Keratinocyte (primary cell): ENCODE results near the gene GRAMD1A.

Experiments used
- CTCF ChIP-seq, 3 experiments: IDR thresholded peaks in 1 of 3; conservative IDR thresholded peaks in 1 of 3; optimal IDR thresholded peaks in 1 of 3; 2 replicates in 2 of 3; 3 replicates in 1 of 3; pipeline versions ENCODE3 to v1.5.1; 2011; ENCODE audit warnings: low read length in 3 of 3, mild to moderate bottlenecking in 3 of 3, moderate library complexity in 2 of 3, control low read depth in 1 of 3, inconsistent platforms in 1 of 3; ENCODE audit not compliant: insufficient read depth in 2 of 3; ENCODE audit errors: extremely low read depth in 1 of 3
- EZH2 ChIP-seq: IDR thresholded peaks from one replicate; pipeline ENCODE4 v1.6.1; 2012; ENCODE audit warnings: inconsistent platforms, mild to moderate bottlenecking, low read length, moderate library complexity

DNA sequence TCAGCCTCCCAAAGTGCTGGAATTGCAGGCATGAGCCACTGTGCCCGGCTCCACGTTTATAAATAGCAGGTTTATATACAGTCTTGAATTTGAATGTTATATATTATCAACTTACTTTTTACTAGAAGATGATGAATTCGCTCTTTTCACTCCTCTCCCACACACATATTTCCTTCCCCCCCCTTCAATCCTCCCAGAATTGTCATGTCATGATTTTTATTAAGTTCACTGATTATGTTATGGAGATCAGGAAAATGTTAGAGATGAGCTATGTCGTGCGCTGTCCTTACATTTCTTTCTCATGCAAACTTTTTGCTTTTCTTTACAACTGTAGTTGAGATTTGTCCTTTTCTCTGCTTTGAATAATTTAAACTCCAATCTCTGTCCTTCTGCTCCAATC lies 17.8 kb upstream of the GRAMD1A start:
- TF ChIP-seq CTCF (optimal IDR thresholded peaks at IDR 0.05 in 1 of 3, IDR thresholded peaks at IDR 0.05 in 1 of 3, conservative IDR thresholded peaks at IDR 0.05 in 1 of 3; ENCODE audit: extremely low read depth in 1 of 3, insufficient read depth in 2 of 3, low read length in 3 of 3) (no peak), EZH2 (no peak)
